Pons (tissue), 1 donor: Measurements from ENCODE around the gene AFF3.

Experiments used
- DNase-seq: peaks from one replicate; pipeline ENCODE4 v3.0.0-alpha.2; 2016; ENCODE audit warnings: low spot score

The AFF3 gene

DNA sequence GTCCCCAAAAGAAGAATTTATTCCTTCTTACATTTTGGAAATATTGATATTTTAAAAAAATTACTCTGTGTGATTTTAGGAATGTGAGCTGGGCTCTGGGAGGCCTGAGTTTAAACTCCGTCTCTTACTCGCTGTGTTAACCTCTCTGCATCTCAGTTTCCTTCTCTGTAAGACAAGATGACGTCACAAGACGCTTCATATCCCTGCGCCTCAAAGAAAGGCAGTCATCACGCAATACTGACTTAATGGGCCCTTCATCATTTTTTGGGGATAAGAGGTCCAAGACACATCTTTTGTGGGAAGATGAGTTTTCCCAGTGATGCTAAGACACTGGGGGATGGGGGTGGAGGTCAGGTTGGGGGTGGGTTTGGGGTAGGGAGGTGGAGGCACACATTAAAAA is 320.4 kb downstream of the AFF3 start:
- no peak for DNase-seq

DNA sequence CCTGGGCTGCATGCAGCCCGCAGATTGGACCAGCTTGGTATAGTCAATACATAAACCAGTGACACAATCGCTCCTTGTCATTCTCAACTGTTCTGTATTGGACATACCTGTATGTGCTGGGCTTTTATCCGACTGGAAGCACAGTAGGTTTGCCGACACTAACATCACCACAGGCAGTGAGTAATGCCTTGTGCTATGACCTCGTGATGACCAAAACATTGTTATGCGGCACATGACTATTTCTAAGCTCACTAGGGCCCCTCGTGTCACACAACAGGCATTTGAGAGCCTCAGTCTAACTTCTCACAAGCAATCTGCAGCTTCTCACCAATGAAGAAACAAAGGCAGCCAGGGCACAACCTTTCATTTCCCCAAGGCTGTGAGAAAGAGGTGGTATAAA is 320.8 kb downstream of the AFF3 start:
- no peak for DNase-seq

DNA sequence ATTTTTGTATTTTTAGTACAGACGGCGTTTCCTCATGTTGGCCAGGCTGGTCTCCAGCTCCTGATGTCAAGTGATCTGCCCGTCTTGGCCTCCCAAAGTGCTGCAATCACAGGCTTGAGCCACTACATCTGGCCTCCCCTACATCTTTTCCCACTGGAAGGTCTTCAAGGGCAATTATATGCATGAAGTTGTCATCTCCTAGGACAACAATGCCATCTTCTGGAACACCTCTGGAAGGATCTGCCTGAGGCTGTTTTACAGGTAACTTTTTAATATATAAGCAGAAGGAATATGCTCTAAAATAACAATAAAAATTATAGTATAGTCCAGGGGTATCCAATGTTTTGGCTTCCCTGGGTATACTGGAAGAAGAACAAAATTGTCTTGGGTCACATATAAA is 321.4 kb downstream of the AFF3 start:
- DNase-seq: no peak

DNA sequence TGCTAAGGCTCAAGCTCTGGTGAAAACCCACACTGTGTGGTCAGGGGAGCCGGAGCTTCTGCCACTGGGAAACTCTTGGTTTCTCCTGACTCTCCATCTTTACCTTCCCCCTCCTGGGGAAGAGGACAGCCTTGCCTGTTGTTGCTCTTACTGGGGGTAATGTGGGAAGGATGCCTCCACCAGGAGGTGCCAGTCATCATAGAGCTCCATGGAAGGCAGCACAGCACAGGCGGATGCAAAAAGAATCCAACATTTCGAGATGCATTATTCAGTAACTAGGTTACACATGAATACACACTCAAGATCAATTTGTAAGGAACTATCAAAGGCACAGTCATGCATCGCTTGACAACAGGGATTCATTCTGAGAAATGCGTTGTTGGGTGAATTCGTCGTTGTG is 322.6 kb downstream of the AFF3 start:
- peak; percentile 12 for DNase-seq

DNA sequence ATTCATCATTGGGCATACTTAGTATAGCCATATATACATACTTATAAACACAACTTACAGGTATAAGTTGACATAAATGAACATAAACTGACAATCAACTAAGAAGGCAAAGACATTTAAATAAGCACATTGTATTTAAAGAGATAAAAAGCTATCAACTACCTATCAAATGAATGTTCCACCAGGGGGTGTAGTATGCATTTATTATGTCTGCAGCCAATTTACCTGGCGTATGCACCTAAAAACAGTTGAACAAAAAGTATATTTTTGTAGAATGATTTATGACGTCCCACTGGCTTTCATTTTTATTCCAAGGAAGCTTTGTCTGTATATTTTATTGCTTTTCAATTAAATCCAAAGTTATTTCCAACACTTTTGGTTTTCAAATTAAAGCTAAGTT is 323.5 kb downstream of the AFF3 start:
- DNase-seq: no peak

DNA sequence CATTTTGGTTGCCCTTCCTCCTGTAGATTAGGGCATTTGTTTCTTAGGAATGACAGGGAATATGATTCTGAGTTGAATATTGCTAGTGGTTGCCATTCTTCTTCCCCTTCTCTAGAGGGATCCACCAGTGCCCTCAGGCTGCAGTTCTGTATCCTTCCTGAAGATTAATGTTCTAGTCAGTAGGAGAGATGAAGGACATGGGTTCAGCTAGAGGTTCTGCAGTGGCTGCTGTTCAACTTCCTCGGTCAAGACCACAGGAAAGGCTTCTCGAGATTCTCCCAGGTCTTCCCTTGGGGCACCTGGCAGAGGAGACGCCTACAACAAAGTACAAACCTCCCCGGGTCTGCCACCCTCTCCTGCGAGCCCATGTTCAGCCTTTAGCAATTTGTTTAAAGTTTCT is 325.5 kb downstream of the AFF3 start:
- no peak for DNase-seq

DNA sequence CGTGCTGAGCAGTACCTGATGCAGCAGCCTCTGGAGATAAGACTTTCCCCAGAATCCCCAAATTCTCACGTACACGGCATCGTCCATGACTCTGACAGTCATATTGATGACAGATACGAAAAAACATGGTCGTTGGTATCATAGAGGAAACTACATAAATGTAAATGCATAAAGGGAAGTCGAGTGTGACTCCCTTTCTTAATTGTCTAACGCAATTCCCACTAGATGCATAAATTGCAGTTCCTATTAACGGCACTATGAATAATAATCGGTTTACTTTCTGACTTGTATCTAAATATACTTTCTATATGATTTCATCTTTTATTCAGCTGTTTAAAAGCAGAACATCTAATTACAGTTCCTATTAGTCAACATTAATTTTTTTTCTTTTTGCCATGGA is 330.0 kb downstream of the AFF3 start:
- DNase-seq: no peak

DNA sequence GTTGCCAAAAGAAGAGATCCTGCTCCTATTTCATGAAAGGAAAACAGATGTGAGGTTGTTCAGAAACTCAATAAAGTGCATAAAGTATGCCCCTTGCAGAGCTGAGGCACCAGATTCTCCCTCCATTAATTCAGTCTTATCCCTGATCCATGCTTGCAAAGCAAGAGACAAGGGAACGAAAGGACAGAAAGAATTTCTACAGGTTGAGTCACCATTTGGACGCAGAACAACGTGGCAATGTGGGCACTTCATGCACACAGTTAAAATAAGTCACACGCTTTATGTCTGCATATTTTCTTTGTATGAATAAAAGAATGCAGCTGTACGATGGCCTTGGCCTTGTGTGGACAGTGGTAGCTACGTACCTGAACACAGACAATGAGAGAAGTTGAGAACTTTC is 330.8 kb downstream of the AFF3 start:
- no peak for DNase-seq

DNA sequence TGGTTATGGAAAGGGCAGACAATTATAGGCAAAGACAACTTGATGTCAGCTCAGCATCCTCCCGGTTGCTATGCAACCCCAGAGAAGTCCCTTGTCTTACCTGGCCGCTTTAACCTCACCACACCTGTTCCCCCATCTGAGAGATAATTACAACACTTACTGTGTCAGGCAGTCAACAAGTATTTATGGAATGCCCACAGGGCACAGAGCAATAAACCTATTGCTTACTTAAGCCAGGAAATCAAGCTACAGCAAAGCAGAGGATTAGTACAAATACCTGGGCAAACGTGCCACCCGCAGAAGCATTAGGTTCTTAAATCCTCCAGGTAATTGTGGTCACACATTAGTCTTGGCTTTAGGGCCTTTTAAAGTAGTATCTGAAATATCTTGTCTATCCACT is 332.2 kb downstream of the AFF3 start:
- DNase-seq: no peak

DNA sequence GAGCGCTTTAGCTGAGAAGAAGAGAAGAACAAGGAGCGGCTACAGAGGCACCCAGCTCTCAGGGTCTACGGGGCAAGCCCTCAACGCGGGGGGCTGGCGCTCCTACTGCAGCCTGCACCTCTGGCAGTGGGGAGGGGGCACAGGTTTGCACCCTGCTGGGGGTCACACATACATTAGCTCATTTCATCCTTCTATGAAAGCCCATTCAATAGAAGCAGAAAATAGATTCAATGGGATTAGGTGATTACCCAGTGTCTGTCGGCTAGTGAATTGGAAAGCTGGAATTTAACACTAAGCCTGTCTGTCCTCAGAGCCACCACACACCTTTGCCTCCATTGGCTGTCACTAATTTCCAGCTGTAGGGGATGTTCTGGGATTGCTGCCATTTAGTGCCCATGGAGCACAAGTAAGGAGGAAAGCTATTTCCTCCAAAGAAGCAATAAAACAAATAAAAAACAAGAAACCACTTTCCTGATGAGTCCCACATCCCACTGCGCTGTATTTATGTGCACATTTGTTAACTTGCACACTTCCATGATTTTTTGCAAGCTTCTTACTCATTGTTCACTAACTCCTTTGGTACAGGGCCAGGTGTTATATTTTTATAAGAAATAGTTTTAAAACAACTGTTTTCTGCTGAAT is 333.0 kb downstream of the AFF3 start:
- DNase-seq: no peak

DNA sequence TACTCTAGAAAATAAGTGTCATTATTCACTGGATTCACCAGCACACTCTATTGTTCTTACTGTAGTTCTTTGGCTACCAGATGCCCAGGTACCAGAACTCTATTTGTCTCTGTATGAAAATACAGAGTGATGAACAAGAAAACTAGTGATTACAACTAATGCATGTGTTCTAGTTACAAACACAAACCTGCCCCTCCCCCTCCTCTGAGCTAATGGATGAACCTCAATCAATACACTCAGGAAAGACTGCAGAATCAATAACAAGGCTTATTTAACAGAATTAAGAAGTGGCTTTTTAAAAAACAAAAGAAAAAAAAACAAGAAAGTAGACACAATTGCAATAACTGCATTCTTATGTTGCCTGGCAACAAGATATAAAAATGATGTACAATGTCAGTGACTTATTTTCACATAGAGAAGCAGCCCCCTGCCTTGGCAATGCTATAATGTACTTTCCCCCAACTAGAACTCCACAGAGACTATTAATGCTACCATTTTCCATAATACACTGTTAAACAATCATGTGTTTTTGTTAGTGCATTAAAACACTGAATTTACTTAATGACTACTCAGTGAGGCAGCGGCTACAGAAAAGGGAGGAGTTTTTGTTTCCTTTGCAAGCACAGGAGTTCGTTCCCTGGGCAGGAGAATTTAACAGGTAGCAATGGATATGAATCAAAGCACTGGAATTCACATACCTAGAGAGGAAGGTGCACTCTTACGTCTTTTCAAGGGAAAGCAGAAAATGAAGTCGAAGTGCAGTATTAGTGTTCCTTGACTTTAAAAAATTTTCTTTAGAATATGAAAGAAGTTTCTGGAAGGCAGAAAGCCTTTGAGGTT is 333.8 kb downstream of the AFF3 start:
- no peak for DNase-seq

DNA sequence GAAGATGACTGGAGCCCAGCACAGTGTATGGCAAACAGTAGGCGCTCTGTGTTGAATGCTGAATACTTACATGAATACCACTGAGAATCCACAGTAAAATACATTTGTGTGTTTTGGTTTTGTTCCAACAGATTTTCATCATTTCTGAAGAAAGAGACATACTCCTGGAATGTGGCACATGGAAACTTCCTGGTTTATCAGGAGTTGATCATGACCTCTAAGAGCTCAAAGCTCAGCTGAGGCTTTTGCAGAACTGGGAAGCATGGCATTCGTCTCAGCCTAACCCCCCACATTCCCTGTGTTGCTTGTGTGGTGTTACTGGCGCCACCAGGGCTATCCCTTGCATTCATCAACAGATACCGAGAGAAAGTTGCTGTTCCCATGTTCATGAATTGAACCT is 335.6 kb downstream of the AFF3 start:
- DNase-seq: no peak

DNA sequence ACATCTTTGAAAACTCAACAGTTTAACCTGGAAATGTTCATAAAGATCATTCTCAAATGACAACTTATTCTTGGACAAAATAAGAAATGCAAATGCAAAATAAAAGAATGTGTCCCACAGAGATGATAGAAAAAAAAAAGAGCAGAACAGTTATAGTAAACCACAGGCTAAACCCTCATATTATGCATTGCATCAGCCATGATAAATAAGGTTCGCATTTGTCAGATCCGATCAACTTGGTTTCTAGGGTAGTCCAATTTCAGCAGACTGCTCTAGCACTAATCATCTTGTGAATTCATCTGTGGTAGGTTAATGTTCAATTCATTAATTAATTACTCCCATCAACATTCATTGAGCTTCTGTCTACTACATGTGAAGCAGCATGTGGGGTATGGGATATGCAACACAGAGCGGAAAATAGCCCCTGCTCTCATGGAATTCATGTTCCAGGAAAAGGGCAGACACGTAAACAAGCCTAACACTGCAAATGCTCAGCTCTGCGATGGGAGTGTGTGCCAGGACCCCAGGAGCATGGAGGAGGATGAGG is 336.4 kb downstream of the AFF3 start:
- DNase-seq: no peak

DNA sequence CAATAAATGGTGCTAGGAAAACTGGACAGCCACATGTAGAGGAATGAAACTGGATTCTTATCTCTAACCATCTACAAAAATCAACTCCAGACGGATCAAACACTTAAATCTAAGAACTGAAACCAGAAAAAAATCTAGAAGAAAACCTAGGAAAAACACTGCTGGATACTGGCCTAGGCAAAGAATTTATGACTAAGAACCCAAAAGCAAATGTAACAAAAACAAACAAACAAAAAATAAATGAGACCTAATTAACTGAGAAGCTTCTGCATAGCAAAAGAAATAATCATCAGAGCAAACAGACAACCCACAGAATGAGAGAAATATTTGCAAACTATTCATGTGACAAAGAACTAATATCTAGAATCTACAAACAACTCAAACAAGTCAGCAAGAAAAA is 338.5 kb downstream of the AFF3 start:
- no peak for DNase-seq

DNA sequence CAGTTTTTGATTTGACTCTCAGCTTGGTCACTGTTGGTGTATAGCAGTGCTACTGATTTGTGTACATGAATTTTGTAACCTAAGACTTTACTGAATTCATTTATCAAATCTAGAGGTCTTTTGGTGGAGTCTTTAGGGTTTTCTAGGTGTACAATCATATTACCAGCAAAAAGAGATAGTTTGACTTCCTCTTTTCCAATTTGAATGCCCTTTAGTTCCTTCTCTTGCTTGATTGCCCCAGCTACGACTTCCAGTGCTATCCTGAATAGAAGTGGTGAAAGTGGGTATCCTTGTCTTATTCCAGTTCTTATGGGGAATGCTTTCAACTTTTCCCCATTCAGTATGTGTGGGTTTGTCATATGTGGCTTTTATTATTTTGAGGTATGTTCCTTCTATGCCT is 339.7 kb downstream of the AFF3 start:
- no peak for DNase-seq

DNA sequence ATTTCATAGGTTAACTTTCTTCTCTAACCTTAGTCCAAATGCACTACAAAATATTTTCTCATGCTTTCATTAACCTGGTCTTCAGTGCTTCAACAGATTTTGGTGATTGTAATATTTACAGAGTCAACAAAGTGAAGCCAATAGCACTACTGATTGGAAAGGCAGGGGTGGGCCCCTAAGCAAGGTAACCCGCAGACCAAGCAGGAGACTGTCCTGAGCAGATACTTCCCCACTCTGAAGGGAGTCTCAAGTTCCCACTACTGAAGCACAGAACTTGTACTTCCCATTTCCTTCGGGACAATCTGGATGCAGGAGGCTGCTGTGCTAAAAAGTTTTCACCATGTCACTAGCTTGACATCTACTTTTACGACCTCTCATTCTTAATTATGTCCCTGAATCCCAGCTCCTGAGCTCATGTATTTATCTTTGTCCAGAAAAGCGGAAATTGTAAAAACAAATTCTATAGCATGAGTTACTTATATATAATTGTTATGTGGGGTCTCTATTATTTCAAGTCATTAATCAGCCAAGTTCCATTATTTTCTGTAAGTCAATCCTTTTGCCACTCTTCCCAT is 341.0 kb downstream of the AFF3 start:
- no peak for DNase-seq

DNA sequence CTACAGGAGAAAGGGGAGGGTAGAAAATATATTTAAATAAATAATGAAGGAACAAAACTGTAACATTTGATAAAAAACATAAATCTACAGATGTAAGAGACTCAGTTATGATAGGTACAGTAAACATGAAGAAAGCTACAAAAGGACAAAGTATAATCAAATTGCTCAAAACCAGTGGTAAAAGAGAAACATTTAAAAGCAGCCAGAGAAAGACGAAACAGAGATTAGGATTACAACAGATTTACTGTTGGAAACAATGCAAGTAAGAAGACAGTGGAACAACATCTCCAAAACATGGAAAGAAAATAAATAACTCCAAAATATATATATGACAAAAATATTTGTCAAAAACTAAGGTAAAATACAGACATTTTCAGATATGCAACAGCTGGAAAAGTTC is 344.9 kb downstream of the AFF3 start:
- DNase-seq: no peak

DNA sequence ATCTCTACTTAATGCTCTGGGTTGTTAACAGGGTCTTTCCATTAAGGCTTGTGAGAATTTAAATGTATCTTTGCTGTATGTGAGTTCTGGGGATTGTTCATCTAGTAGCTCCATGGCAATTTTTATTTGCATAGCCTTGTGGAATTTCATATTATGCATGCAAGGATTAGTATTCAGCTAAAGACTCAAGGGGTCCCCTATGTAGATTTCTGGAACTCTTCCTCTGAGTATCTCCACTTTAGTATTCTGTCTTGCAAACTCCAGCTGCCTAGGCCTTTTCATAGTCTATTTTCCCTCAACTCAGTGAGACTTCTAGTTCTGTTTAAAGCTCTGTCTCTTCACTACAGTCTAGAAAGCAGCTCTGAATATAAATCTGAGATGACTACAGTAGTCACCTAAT is 348.0 kb downstream of the AFF3 start:
- DNase-seq: no peak

DNA sequence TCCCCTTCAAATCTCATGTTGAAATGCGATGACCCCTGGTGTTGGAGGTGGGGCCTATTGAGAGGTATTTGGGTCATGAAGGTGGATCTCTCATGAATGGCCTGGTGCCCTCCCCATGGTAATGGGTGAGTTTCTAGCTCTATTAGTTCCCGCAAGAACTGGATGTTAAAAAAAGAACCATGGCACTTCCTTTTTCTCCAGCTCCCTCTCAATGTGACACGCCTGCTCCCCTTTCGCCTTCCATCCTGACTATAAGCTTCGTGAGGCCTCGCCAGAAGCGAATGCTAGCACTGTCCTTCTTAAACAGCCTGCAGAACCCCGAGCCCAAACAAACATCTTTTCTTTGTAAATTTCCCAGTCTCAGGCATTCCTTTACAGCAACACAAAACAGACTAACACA is 349.4 kb downstream of the AFF3 start:
- peak; percentile 15 for DNase-seq

DNA sequence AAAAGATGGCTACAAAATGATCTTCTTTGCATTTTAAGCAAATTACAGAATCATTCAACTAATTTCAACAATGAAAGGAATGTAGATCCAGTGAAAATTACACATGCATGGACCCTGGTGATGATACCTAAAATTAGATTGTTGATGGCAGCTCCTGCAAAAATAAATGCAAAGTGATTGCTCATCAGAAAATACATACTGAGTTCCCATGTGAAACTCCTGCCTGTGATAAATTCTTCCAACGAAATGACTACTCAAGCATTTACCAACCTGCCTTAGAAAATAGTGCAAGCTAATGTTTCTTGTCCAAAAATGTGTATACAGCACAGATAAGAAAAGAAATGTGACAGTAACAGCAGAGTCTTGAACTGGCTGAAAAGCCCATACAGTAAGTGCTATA is 352.5 kb downstream of the AFF3 start:
- no peak for DNase-seq

DNA sequence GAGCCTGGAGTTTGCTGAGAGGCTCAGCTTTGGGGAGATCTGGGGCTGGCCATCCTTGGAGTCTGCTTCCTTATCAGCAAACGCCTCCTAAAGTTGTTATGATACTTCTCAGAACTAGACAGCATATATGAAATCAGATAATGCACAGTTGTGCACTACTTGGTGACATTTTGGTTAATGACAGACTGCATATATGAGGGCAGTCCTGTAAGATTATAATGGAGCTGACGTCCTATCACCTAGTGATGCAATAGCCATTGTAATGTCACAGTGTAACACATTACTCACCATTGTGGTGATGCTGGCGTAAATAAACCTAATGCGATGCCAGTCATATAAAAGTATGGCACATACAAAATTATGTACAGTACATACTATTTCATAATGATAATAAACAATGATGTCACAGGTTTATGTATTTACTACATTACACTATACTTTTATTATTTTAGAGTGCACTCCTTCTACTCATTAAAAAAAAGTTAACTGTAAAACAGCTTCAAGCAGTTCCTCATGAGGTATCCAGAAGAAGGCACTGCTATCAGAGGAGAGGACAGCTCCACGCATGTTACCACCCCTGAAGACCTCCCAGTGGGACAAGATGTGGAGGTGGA is 354.5 kb downstream of the AFF3 start:
- no peak for DNase-seq

DNA sequence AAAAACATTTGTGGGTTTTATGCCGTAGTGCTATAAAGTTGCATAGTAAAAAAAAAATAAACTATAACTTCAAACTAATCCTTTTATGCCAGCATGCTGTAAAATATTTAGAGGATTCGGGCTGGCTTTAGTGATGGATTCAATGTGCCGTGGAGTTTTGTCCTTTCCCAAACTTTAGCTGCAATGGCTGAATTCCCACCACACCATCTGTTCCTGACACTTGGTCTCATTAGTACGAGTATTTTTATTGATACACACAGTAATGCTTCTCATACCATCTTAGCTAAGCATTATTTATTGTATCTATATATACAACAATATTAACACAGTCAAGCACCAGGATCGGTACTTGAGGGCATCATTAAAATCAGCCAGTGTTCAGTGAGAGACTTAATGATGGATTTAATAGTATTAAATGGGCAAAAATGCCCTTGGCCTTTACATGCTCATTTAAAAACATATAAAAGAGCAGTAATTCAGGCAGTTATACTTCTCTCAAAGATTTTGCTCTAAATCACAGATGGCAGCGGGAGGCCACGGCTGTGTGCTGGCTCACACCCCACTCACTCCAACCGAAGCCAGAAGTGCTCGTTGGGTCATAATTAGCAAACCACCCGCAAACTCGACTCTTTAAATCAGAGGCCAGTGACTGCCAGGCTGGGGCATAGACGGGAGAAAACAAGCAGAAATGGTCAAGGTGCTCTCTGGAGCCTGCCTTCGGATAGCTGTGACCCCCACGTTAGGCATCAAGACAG is 355.6 kb downstream of the AFF3 start:
- DNase-seq: no peak
